Heart left ventricle (tissue), 16 donors: ENCODE data around the gene TRRAP. TPM values are rescaled to one million over a fixed set of nuclear protein-coding genes. Genes with fewer than 3 reads are reported as not detected.
A peak's percentile ranks its signal among the peaks of the same experiment; 100 is the strongest.

Experiments used
- ATAC-seq, 4 donors: fragments of 200-7000 bp; cut with Tn5 transposase; one replicate each; pipeline ENCODE4 v1.9.1; 2020 to 2022; ENCODE audit warnings: moderate library complexity in 4 of 4, mild to moderate bottlenecking in 3 of 4, moderate number of reproducible peaks in 1 of 4
- DNase-seq, 5 donors: peaks; one replicate each; pipeline ENCODE4 v3.0.0-alpha.2; 2020
- H3K27ac ChIP-seq, 12 donors: fragments of 200-600 bp; sonication (generic) in 4 of 12; one replicate each; pipeline versions ENCODE4 v1.5.0 to v1.8.0; 2016 to 2022; ENCODE audit warnings: mild to moderate bottlenecking in 2 of 12
- H3K27me3 ChIP-seq, 9 donors: fragments of 200-600 bp; sonication (generic) in 2 of 9; one replicate each; pipeline versions ENCODE4 v1.5.1 to v1.8.0; 2016 to 2022; ENCODE audit warnings: mild to moderate bottlenecking in 3 of 9
- H3K36me3 ChIP-seq, 9 donors: fragments of 200-600 bp; sonication (generic) in 2 of 9; one replicate each; pipeline versions ENCODE4 v1.5.0 to v1.8.0; 2018 to 2022; ENCODE audit warnings: mild to moderate bottlenecking in 2 of 9
- H3K4me1 ChIP-seq, 12 donors: fragments of 200-600 bp; sonication (generic) in 4 of 12; one replicate each; pipeline versions ENCODE4 v1.5.0 to v1.8.0; 2016 to 2022; ENCODE audit warnings: mild to moderate bottlenecking in 3 of 12
- H3K4me3 ChIP-seq, 12 donors: fragments of 200-600 bp; sonication (generic) in 4 of 12; one replicate each; pipeline versions ENCODE4 v1.5.0 to v1.8.0; 2017 to 2022; ENCODE audit warnings: mild to moderate bottlenecking in 9 of 12, moderate library complexity in 4 of 12
- H3K9me3 ChIP-seq, 12 donors: fragments of 200-600 bp; sonication (generic) in 4 of 12; one replicate each; pipeline versions ENCODE4 v1.5.0 to v1.8.0; 2016 to 2022; ENCODE audit warnings: mild to moderate bottlenecking in 1 of 12
- POLR2A ChIP-seq, 2 donors: fragments of 450-650 bp; IDR thresholded peaks; one replicate each; pipeline ENCODE4 v1.6.1; 2017; ENCODE audit warnings: antibody characterized with exemption in 2 of 2, mild to moderate bottlenecking in 2 of 2, moderate library complexity in 2 of 2
- WGBS, 4 donors: extraction: QIAGEN DNeasy Blood & Tissue Kit in 2 of 4; methylation state at CpG; one replicate each; pipeline versions ENCODE4 v1.1.5 to v1.1.7; 2013 to 2018; 5-methylcytosine and 5-hydroxymethylcytosine counted together
- intact Hi-C, 10 donors: fragments of 100-400 bp; cut with DNase I; formaldehyde crosslinking; loops; one replicate each; pipeline versions ENCODE4 v1.11.1 to v1.14.2; 2022
- polyA plus RNA-seq, 2 donors: library from polyadenylated mRNA; stranded (reverse); fragments of 200-250 nt; gene quantifications; one replicate each; pipeline ENCODE4 v1.2.3, GENCODE V29; 2013
- total RNA-seq, 9 donors: library from RNA; depleted of rRNA in 2 of 9; stranded (reverse); fragments of >200 nt in 2 of 9; fragmentation: NEBNext Ultra II Directional in 3 of 9; extraction: Animal tissue kit (Norgen Biotek cat#: 25700) in 3 of 9; gene quantifications; one replicate each; pipeline versions ENCODE4 v1.1.0 to v1.2.4, GENCODE V29; 2016 to 2023
- TF ChIP-seq, protein P1 (sequence below), 12 donors: fragments of 200-600 bp; sonication (generic) in 4 of 12; IDR thresholded peaks; one replicate each; pipeline versions ENCODE4 v1.5.0 to v1.8.0; 2018 to 2022; ENCODE audit warnings: antibody characterized with exemption in 12 of 12, mild to moderate bottlenecking in 5 of 12
- donor health status: ischemic (EF 13 %, LVEDD 7.1; RV severe dilation, severe dysfunction).
- donor health status: healthy with polysubstance abuse.
- donor health status: DM: no; HTN: yes; CAD: no.
- donor health status: DM: no; HTN: no; CAD: no.
- donor health status: ischemic (EF 25% LVEDD 6.9; RV normal size, moderate dysfunction).
- donor health status: ischemic (EF 25% LVEDD 5.7; RV mildly dilated, moderate dysfunction).
- donor health status: healthy.
- donor health status: DM: yes; HTN: yes; CAD: no.
- donor health status: ischemic (EF 35%, LVEDD 5.7; RV mildly dilated, moderate dysfunction).
- donor health status: nonischemic (EF 11% LVEDD 7.7; RV severe dilation, severe dysfunction).
- donor health status: DM: yes; HTN: yes; CAD: no.
- donor health status: PGD.
- donor health status: ischemic (EF 29% LVEDD 5.4; RV normal size, mild dysfunction).
- donor health status: nonischemic (EF 23%, LVEDD 6.1; RV moderate dilation, normal function).

The TRRAP gene
- total and polyA plus RNA-seq, 11 donors = 9.2 to 29.6 (median 21.6) TPM

- Histone ChIP-seq H3K4me3 (no peak overlapping the region), H3K27ac (no peak overlapping the region), H3K36me3 (peaks cover 2 to 100% (median 100%) of the 10 kb centered on the region in 9 donors), H3K9me3 (no peaks in the 10 kb centered on the region), H3K27me3 (no peaks in the 10 kb centered on the region), H3K4me1 (no peaks in the 10 kb centered on the region)
- ATAC-seq (peak in 1 of 4 donors; percentile 9), DNase-seq (peak in 1 of 5 donors; percentile 13)
- 67 to 75% (median 70%) methylated on average over 14 of the region's 14 CpGs for WGBS, 4 donors
- TF ChIP-seq, protein P1, sequence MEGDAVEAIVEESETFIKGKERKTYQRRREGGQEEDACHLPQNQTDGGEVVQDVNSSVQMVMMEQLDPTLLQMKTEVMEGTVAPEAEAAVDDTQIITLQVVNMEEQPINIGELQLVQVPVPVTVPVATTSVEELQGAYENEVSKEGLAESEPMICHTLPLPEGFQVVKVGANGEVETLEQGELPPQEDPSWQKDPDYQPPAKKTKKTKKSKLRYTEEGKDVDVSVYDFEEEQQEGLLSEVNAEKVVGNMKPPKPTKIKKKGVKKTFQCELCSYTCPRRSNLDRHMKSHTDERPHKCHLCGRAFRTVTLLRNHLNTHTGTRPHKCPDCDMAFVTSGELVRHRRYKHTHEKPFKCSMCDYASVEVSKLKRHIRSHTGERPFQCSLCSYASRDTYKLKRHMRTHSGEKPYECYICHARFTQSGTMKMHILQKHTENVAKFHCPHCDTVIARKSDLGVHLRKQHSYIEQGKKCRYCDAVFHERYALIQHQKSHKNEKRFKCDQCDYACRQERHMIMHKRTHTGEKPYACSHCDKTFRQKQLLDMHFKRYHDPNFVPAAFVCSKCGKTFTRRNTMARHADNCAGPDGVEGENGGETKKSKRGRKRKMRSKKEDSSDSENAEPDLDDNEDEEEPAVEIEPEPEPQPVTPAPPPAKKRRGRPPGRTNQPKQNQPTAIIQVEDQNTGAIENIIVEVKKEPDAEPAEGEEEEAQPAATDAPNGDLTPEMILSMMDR (IDR thresholded peaks at IDR 0.05) = no peak
- TF ChIP-seq POLR2A (IDR thresholded peaks at IDR 0.05) = no peak
- intact Hi-C loops = no loop called here
Measured at GRCh38 chr7:98968621-98969020, 90.3 kb downstream of the TRRAP start.

- WGBS, 4 donors = 93 to 98% (median 95%) methylated on average over 11 of the region's 11 CpGs
- no peaks in the 10 kb centered on the region for H3K27me3 ChIP-seq
- DNase-seq (peak in 1 of 5 donors; percentile 7), ATAC-seq (no peak)
- no peaks in the 10 kb centered on the region for H3K9me3 ChIP-seq
- H3K4me3 ChIP-seq = no peak overlapping the region
- intact Hi-C loops = no loop called here
- no peak overlapping the region for H3K27ac ChIP-seq
- H3K36me3 ChIP-seq = peaks cover 2 to 100% (median 100%) of the 10 kb centered on the region in 9 donors
- TF ChIP-seq, protein P1 (IDR thresholded peaks at IDR 0.05) = no peak
- no peaks in the 10 kb centered on the region for H3K4me1 ChIP-seq
Measured at GRCh38 chr7:98969386-98969785, 91.1 kb downstream of the TRRAP start.

DNA sequence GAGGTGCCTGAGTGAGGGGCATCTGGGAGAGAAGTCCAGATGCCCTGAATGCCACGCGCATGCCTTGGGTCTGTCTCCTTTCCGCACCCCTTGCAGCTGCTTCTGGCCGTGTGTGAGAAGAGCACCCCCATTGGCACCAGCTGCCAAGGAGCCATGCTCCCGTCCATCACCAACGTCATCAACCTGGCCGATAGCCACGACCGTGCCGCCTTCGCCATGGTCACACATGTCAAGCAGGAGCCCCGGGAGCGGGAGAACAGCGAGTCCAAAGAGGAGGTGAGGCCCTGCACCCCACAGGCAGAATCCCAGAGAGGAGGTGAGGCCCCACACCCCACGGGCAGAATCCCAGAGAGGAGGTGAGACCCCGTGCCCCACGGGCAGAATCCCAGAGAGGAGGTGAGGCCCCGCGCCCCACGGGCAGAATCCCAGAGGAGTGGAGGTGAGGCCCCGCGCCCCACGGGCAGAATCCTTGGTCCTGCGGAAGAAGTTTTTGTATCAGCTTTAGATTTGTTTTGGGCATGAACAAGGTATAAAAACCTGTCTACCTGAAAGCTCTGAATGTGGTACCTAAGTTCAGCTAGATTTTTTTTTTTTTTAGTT is 91.8 kb downstream of the TRRAP start:
- Histone ChIP-seq H3K27me3 (no peaks in the 10 kb centered on the region), H3K9me3 (no peaks in the 10 kb centered on the region), H3K4me3 (no peak overlapping the region), H3K27ac (no peak overlapping the region), H3K36me3 (peaks cover 2 to 100% (median 99%) of the 10 kb centered on the region in 9 donors), H3K4me1 (peaks cover 0 to 5% (median 0%) of the 10 kb centered on the region in 12 donors)
- intact Hi-C loops = loop anchor here in 1 of 10 donors (10.0 kb wide), 1 partner anchor 45 kb away; no protein-coding TSS in a partner anchor
- 87 to 94% (median 92%) methylated on average over 24 of the region's 24 CpGs for WGBS, 4 donors
- ATAC-seq (no peak), DNase-seq (peak in 1 of 5 donors; percentile 15)
- no peak for TF ChIP-seq POLR2A (IDR thresholded peaks at IDR 0.05)
- TF ChIP-seq, protein P1 (IDR thresholded peaks at IDR 0.05) = no peak

DNA sequence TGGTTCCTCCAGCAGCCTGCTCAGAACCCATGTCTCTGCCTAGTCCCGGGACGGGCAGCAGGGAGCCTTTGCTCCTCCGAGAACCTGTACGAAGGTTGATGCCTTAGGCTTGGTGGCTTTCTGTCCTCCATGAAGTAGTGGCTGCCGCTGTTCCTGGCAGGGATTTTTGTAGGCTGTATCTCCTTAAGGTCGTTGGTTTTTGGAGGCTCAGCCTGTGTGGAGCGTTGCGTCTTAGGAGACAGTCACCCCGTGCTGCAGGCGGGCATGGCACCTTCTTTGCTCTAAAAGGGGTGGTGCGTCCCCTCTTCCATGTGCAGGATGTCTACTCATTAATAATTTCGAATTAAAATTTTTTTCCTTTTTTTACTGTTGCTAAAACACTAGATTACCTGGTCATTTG is 92.5 kb downstream of the TRRAP start:
- intact Hi-C loops = loop anchor here in 1 of 10 donors (10.0 kb wide), 1 partner anchor 46 kb away; no protein-coding TSS in a partner anchor
- peaks cover 0 to 10% (median 0%) of the 10 kb centered on the region in 12 donors for H3K4me1 ChIP-seq
- WGBS, 4 donors = 92 to 94% (median 93%) methylated on average over 12 of the region's 12 CpGs
- no peak overlapping the region for H3K4me3 ChIP-seq
- TF ChIP-seq POLR2A (IDR thresholded peaks at IDR 0.05) = no peak
- TF ChIP-seq, protein P1 (IDR thresholded peaks at IDR 0.05) = no peak
- H3K27ac ChIP-seq = no peak overlapping the region
- ATAC-seq = no peak
- peak in 1 of 5 donors; percentile 11 for DNase-seq
- peaks cover 2 to 100% (median 99%) of the 10 kb centered on the region in 9 donors for H3K36me3 ChIP-seq
- no peaks in the 10 kb centered on the region for H3K9me3 ChIP-seq
- no peaks in the 10 kb centered on the region for H3K27me3 ChIP-seq
